HepG2 (cell line): ENCODE data around the gene PLS1. TPM values are rescaled to one million over a fixed set of nuclear protein-coding genes. Genes with fewer than 3 reads are reported as not detected.

Experiments
- ATAC-seq: fragments of 200-7000 bp; cut with Tn5 transposase; 3 replicates; pipeline ENCODE4 v1.9.1; 2020; ENCODE audit warnings: mild to moderate bottlenecking, moderate library complexity
- BruUV-seq: library from RNA; stranded (reverse); fragments of 400-500 nt; replicated peaks from 2 replicates; lab custom pipeline; 2021; lab: Mats Ljungman, UMichigan
- CTCF ChIA-PET: fragments of 300-600 bp; formaldehyde crosslinking; extraction: SDS; loops from one replicate; lab custom pipeline; 2021; ENCODE audit warnings: low total read pairs, inconsistent platforms, low intra/inter-chr PET ratio; lab: Yijun Ruan, JAX
- POLR2A ChIA-PET: fragments of 350-600 bp; sonication (Branson Sonifier 250); formaldehyde crosslinking; loops from one replicate; lab custom pipeline; 2020; ENCODE audit warnings: antibody characterized with exemption, inconsistent platforms; lab: Yijun Ruan, JAX
- DNase-seq: peaks from one replicate; pipeline ENCODE4 v3.0.0-alpha.2; 2015; ENCODE audit warnings: low spot score
- FAIRE-seq: peaks from 3 replicates; lab custom pipeline; 2011; peaks lifted over from hg19 to GRCh38; lab: Jason Lieb, UNC
- H2AFZ ChIP-seq: one replicate; pipeline ENCODE4 v1.6.1; 2011; ENCODE audit warnings: low read length, inconsistent platforms
- H3K27ac ChIP-seq: fragments of 300-600 bp; 3 replicates; pipeline ENCODE4 v1.8.0; 2011; ENCODE audit warnings: mixed run types, mild to moderate bottlenecking, mixed read lengths, low read length, inconsistent platforms; ENCODE audit not compliant: insufficient read depth; ENCODE audit errors: extremely low read length
- H3K27me3 ChIP-seq, 2 experiments: fragments of 200-600 bp in 1 of 2; 2 replicates in 1 of 2; 3 replicates in 1 of 2; pipeline versions ENCODE4 v1.6.0 to v1.8.0; 2011; ENCODE audit warnings: low read length in 2 of 2, mild to moderate bottlenecking in 2 of 2, moderate library complexity in 2 of 2, inconsistent platforms in 1 of 2; ENCODE audit not compliant: insufficient read depth in 2 of 2, control insufficient read depth in 1 of 2
- H3K36me3 ChIP-seq, 2 experiments: fragments of 200-600 bp in 1 of 2; replicated peaks in 1 of 2; 2 replicates in 1 of 2; 3 replicates in 1 of 2; pipeline versions ENCODE4 v1.5.1 to v1.8.0; 2011; ENCODE audit warnings: low read length in 2 of 2, inconsistent platforms in 1 of 2; ENCODE audit not compliant: insufficient read depth in 2 of 2, control insufficient read depth in 1 of 2
- H3K4me1 ChIP-seq: 2 replicates; pipeline ENCODE4 v1.5.1; 2012; ENCODE audit warnings: low read length, inconsistent platforms; ENCODE audit not compliant: insufficient read depth
- H3K4me2 ChIP-seq: 2 replicates; pipeline ENCODE4 v1.6.0; 2011; ENCODE audit warnings: low read depth, low read length, inconsistent platforms
- H3K4me3 ChIP-seq, 3 experiments: fragments of 200-600 bp in 1 of 3; sonication (generic), shearing (Covaris generic) in 1 of 3; replicated peaks in 1 of 3; 2 replicates each; pipeline ENCODE4 v1.5.1; 2011 to 2016; ENCODE audit warnings: low read length in 3 of 3, inconsistent platforms in 2 of 3, low read depth in 2 of 3, mild to moderate bottlenecking in 2 of 3, control low read depth in 1 of 3, mixed read lengths in 1 of 3; ENCODE audit not compliant: insufficient read depth in 1 of 3
- H3K79me2 ChIP-seq: one replicate; pipeline ENCODE4 v1.6.1; 2011; ENCODE audit warnings: low read length, inconsistent platforms; ENCODE audit not compliant: insufficient read depth
- H3K9ac ChIP-seq: 2 replicates; pipeline ENCODE4 v1.6.0; 2011; ENCODE audit warnings: mild to moderate bottlenecking, low read depth, low read length, inconsistent platforms; ENCODE audit not compliant: insufficient read depth
- H3K9me3 ChIP-seq: 2 replicates; pipeline ENCODE4 v1.5.1; 2012; ENCODE audit warnings: mild to moderate bottlenecking, low read length
- H4K20me1 ChIP-seq: 2 replicates; pipeline ENCODE4 v1.6.0; 2011; ENCODE audit warnings: inconsistent platforms, mild to moderate bottlenecking, low read length, moderate library complexity; ENCODE audit not compliant: insufficient read depth
- AGO1 ChIP-seq: fragments of 200-400 bp; formaldehyde crosslinking; IDR thresholded peaks from 2 replicates; pipeline ENCODE4 v1.6.1; 2017; ENCODE audit warnings: mild to moderate bottlenecking, low read depth, low read length, moderate library complexity; ENCODE audit not compliant: poor library complexity, severe bottlenecking
- CEBPB ChIP-seq: IDR thresholded peaks from 2 replicates; pipeline ENCODE4 v1.6.1; 2011; ENCODE audit warnings: low read depth, low read length, improper control_type of control experiment, borderline replicate concordance
- KDM5B ChIP-seq: sonication (generic); formaldehyde crosslinking; IDR thresholded peaks from 2 replicates; pipeline ENCODE4 v1.4.0; 2020; ENCODE audit warnings: missing genetic modification reagents, mild to moderate bottlenecking, borderline replicate concordance
- PTBP1 ChIP-seq: fragments of 200-400 bp; formaldehyde crosslinking; IDR thresholded peaks from 2 replicates; pipeline ENCODE4 v1.6.1; 2018; ENCODE audit warnings: low read length, low read depth; ENCODE audit not compliant: poor library complexity, severe bottlenecking
- RXRB ChIP-seq: IDR thresholded peaks from 2 replicates; pipeline ENCODE4 v1.6.1; 2016; ENCODE audit warnings: borderline replicate concordance, missing genetic modification reagents, missing compliant biosample characterization
- U2AF1 ChIP-seq: fragments of 200-400 bp; formaldehyde crosslinking; optimal IDR thresholded peaks from 2 replicates; pipeline ENCODE3; 2017; ENCODE audit warnings: mild to moderate bottlenecking, low read depth, low read length
- ZBTB26 ChIP-seq: IDR thresholded peaks from 2 replicates; pipeline ENCODE4 v1.6.1; 2016; ENCODE audit warnings: missing compliant biosample characterization, missing genetic modification reagents, borderline replicate concordance
- ZBTB7B ChIP-seq: sonication (generic); formaldehyde crosslinking; IDR thresholded peaks from 2 replicates; pipeline ENCODE4 v1.4.0; 2020; ENCODE audit warnings: missing genetic modification reagents
- ZNF414 ChIP-seq: sonication (generic); formaldehyde crosslinking; IDR thresholded peaks from 2 replicates; pipeline ENCODE4 v1.5.0; 2020; ENCODE audit warnings: missing genetic modification reagents
- ZNF496 ChIP-seq: sonication (generic); formaldehyde crosslinking; IDR thresholded peaks from 2 replicates; pipeline ENCODE4 v1.8.1; 2023; ENCODE audit warnings: mild to moderate bottlenecking, moderate library complexity, missing genetic modification reagents; ENCODE audit not compliant: insufficient replicate concordance
- ZNF557 ChIP-seq: sonication (generic); formaldehyde crosslinking; IDR thresholded peaks from 2 replicates; pipeline ENCODE4 v1.4.0; 2020; ENCODE audit warnings: missing genetic modification reagents
- ZNF75D ChIP-seq: sonication (generic); formaldehyde crosslinking; IDR thresholded peaks from 2 replicates; pipeline ENCODE4 v1.8.1; 2023; ENCODE audit warnings: missing genetic modification reagents, mild to moderate bottlenecking, borderline replicate concordance
- ZNF780A ChIP-seq: sonication (generic); formaldehyde crosslinking; IDR thresholded peaks from 2 replicates; pipeline ENCODE4 v1.8.0; 2022; ENCODE audit warnings: mild to moderate bottlenecking, missing genetic modification reagents, moderate library complexity
- ZNF878 ChIP-seq: sonication (generic); formaldehyde crosslinking; IDR thresholded peaks from 2 replicates; pipeline ENCODE4 v1.8.1; 2023; ENCODE audit warnings: mild to moderate bottlenecking, missing genetic modification reagents, moderate library complexity
- WGBS: methylation state at CpG from one replicate; pipeline ENCODE4 v1.1.6; 2017; ENCODE audit warnings: low lambda C conversion rate; 5-methylcytosine and 5-hydroxymethylcytosine counted together
- in situ Hi-C: cut with HindIII; loops from 2 replicates; pipeline ENCODE4 v1.10.0; 2017; ENCODE audit warnings: low pct_unique_long_range_greater_than_20kb; ENCODE audit not compliant: extremely low pct_ligation_motif_present
- intact Hi-C: fragments of 100-400 bp; cut with micrococcal nuclease; formaldehyde crosslinking; loops from one replicate; pipeline ENCODE4 v1.10.0; 2022; ENCODE audit not compliant: unreplicated experiment
- polyA plus RNA-seq, 8 experiments: library from polyadenylated mRNA; depleted of rRNA in 3 of 8; stranded (reverse) in 7 of 8; unstranded in 1 of 8; fragments of >200 nt; fragmentation: Illumina TruSeq in 4 of 8; extraction: Trizol in 4 of 8; gene quantifications; 2 replicates each; pipeline versions ENCODE4 v1.2.1 to v1.2.3, GENCODE V29; 2011 to 2016; ENCODE audit warnings: low read depth in 4 of 8, missing spikeins in 1 of 8, mixed read lengths in 1 of 8; ENCODE audit not compliant: insufficient read depth in 1 of 8
- total RNA-seq, 5 experiments: library from RNA; depleted of rRNA; stranded (reverse); fragments of >200 nt; fragmentation: Illumina TruSeq; extraction: Trizol; gene quantifications; 2 replicates each; pipeline ENCODE4 v1.2.3, GENCODE V29; 2016; ENCODE audit warnings: low read depth in 1 of 5
- TF ChIP-seq, protein P1 (sequence below): sonication (generic); formaldehyde crosslinking; IDR thresholded peaks from 2 replicates; pipeline ENCODE4 v1.8.0; 2022; ENCODE audit warnings: mild to moderate bottlenecking, missing genetic modification reagents

The PLS1 gene
- total and polyA plus RNA-seq, 2 of the 13 experiments (the other 11 are each of a cell fraction or from before 2014, with no cell fraction given), result 11.2 to 21.1 TPM

- no peak for DNase-seq
- in situ Hi-C loops, result no loop called here
- Histone ChIP-seq H3K4me2 (no peak overlapping the region), H3K4me1 (peaks cover 8% of the 10 kb centered on the region; the same call in 1 of the 2 replicates), H3K27me3 (no peaks in the 10 kb centered on the region), H4K20me1 (no peaks in the 10 kb centered on the region), H3K9me3 (no peaks in the 10 kb centered on the region), H3K36me3 (no peaks in the 10 kb centered on the region), H2AFZ (no peak overlapping the region), H3K9ac (no peak overlapping the region), H3K79me2 (no peaks in the 10 kb centered on the region), H3K27ac (no peak overlapping the region), H3K4me3 (no peak overlapping the region)
- TF ChIP-seq ZBTB7B (CRISPR knock-in tag), result no peak
- TF ChIP-seq AGO1, result no peak
- no peak for TF ChIP-seq RXRB (CRISPR knock-in tag)
- TF ChIP-seq CEBPB, result no peak
- TF ChIP-seq, protein P1, sequence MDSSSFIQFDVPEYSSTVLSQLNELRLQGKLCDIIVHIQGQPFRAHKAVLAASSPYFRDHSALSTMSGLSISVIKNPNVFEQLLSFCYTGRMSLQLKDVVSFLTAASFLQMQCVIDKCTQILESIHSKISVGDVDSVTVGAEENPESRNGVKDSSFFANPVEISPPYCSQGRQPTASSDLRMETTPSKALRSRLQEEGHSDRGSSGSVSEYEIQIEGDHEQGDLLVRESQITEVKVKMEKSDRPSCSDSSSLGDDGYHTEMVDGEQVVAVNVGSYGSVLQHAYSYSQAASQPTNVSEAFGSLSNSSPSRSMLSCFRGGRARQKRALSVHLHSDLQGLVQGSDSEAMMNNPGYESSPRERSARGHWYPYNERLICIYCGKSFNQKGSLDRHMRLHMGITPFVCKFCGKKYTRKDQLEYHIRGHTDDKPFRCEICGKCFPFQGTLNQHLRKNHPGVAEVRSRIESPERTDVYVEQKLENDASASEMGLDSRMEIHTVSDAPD, result no peak
- TF ChIP-seq PTBP1, result no peak
- no peak for TF ChIP-seq ZNF557 (CRISPR knock-in tag)
- no peak for TF ChIP-seq ZBTB26 (CRISPR knock-in tag)
- TF ChIP-seq KDM5B (CRISPR knock-in tag), result no peak
- TF ChIP-seq ZNF414, result no peak
- no peak for TF ChIP-seq ZNF878 (CRISPR knock-in tag)
- no peak for TF ChIP-seq ZNF496
- TF ChIP-seq ZNF780A (CRISPR knock-in tag), result no peak
- no peak for TF ChIP-seq U2AF1
- no peak for TF ChIP-seq ZNF75D
- CTCF ChIA-PET, result no interaction called here
- POLR2A ChIA-PET, result no interaction called here
- ATAC-seq, result no peak
- intact Hi-C loops, result no loop called here
- 92% methylated on average over 2 of the region's 2 CpGs for WGBS
- no peak for FAIRE-seq
- BruUV-seq, result no TSS peak
Observed at GRCh38 chr3:142638291-142638690, 42.1 kb downstream of the PLS1 start.
